GM18507 (cell line): ENCODE results near the gene SCYGR6.

ENCODE experiments used
- DNase-seq: peaks from one replicate; pipeline ENCODE4 v3.0.0; 2011; ENCODE audit warnings: low read depth; ENCODE audit not compliant: insufficient read length; ENCODE audit errors: extremely low spot score
- FAIRE-seq: peaks from 2 replicates; lab custom pipeline; 2011; peaks lifted over from hg19 to GRCh38; lab: Jason Lieb, UNC

The SCYGR6 gene

GRCh38 chr2:227717687-227718567 is 6.6 kb downstream of the SCYGR6 start, which contains the start of gene SLC19A3:
Gene SLC19A3 (minus strand): TSS chr2:227718028. CDS start chr2:227702318, 15,710 bp downstream.
- FAIRE-seq (no peak), DNase-seq (no peak)

- no peak for DNase-seq
- no peak for FAIRE-seq
Measured at GRCh38 chr2:227716501-227716900, 8.1 kb downstream of the SCYGR6 start.

GRCh38 chr2:227713291-227713690 is 11.3 kb downstream of the SCYGR6 start:
- DNase-seq = no peak
- FAIRE-seq = no peak

GRCh38 chr2:227710986-227711385 is 13.6 kb downstream of the SCYGR6 start:
- no peak for FAIRE-seq

DNA sequence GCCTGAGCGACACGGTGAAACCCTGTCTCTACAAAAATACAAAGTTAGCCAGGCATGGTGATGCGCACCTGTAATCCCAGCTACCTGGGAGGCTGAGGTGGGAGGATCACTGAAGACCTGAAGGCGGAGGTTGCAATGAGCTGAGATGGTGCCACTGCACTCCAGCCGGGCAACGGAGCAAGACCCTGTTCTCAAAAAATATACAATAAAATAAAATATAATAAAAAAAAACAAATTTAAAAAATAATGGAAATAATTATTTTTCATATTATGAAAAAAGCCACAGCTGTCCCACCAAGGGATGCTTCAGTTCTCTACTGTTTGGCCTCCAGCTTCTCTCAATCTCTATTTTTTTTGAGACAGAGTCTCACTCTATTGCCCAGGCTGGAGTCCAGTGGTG is 17.2 kb downstream of the SCYGR6 start:
- FAIRE-seq (no peak), DNase-seq (no peak)

More at GRCh38 chr2:227710986-227711385, 13.6 kb downstream of the SCYGR6 start:
- no peak for DNase-seq

GRCh38 chr2:227706859-227707258 is 17.7 kb downstream of the SCYGR6 start:
- DNase-seq (no peak), FAIRE-seq (no peak)

- FAIRE-seq = no peak
- DNase-seq = no peak
Measured at GRCh38 chr2:227703961-227704360, 20.6 kb downstream of the SCYGR6 start.

DNA sequence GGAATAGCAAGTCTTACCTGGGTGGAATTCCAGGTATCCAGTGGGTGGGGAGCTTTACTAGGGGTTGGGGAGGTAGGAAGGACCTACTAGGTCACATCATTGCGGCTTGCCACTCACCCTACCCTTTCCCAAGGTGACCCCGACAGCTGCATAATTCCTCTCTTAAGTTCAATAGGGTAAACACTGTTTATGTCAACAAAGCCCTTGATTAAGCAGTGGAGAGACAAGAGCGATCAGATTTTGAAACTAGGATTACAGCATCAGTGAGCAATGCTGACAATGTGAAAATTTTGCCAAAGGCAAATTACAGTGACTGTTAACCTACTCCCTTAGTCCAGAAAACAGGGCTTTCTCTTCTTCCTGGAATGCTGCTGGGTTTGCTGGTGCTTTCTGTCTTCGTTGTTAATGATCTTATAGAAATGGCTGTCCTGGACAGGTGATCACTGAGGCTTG is 21.3 kb downstream of the SCYGR6 start:
- no peak for DNase-seq
- FAIRE-seq = no peak

DNA sequence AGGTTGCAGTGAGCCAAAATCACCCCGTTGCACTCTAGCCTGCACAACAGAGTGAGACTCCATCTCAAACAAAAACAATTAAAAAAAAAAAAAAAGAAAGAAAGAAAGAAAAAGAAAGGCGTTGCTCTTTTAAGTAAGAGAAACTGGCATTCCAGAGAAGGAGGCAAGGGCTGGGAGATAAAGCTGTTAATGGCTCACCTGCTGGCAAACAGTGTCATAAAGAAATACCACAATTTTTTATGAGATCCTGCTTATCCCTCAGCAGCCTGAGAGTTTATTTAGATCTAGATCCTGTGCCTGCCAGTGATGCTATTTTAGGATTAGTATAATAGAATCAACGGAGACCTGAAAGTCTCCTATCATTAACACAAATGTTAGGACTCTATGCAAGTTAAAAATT is 23.0 kb downstream of the SCYGR6 start:
- DNase-seq (no peak), FAIRE-seq (no peak)

- no peak for FAIRE-seq
- DNase-seq = no peak
Measured at GRCh38 chr2:227696990-227697679, 27.4 kb downstream of the SCYGR6 start.

DNA sequence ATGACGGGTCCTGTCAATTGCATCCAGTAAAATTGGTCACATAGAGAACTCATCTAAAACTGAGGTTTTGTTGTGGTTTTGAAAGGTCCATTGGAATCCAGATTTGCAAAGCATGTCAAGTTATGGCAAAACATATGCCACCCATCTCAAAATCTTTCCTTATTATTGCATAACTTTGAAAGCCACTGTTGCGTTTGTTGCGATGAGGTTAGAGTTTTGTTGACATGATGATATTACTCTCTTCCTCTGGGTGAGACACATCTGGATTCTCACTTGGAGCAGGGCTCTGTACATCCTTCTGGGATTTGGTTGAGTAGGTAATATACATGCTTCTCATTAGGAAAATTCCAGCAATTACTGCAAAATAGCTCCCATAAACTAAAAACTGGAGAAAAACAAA is 37.4 kb downstream of the SCYGR6 start:
- no peak for FAIRE-seq
- no peak for DNase-seq

- no peak for FAIRE-seq
- DNase-seq = no peak
Measured at GRCh38 chr2:227684258-227684657, 40.3 kb downstream of the SCYGR6 start.

DNA sequence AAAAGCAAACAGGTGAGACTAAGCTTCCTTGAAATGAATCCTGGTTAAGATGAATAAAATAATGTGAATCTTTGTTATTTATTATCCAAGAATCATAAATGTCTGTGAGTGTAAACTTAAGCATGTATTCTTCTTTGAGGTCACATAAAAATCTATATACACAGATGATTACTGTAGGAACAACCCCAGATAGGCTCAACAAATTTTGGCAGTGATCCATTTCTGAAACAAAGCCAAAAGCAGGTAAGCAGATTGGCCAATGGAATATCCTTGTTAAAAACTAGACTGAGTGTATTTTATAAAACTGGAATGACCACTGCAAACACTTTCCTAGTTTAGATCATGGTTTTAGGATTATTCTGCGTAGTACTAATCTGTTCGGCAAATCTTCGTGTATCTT is 46.6 kb downstream of the SCYGR6 start:
- no peak for DNase-seq
- FAIRE-seq = no peak

- FAIRE-seq = no peak
- DNase-seq = no peak
Measured at GRCh38 chr2:227674485-227674884, 50.1 kb downstream of the SCYGR6 start.
